Transverse colon (tissue), 3 donors: ENCODE measurements around the gene RAB3GAP2.
"Not testable (repeated sequence)": the region's sequence is repeated elsewhere in the genome, so short reads cannot be mapped to it uniquely, and the experiment has no call there.

Source experiments
- POLR2A ChIP-seq: fragments of 450-650 bp; IDR thresholded peaks from one replicate; pipeline ENCODE4 v1.6.1; 2016; ENCODE audit warnings: antibody characterized with exemption, mild to moderate bottlenecking, moderate library complexity
- TF ChIP-seq, protein P1 (sequence below), 5 experiments: fragments of 200-600 bp in 3 of 5; fragments of 450-650 bp in 2 of 5; sonication (generic) in 3 of 5; IDR thresholded peaks; 1 replicate in 2 of 5; 2 replicates in 3 of 5; pipeline ENCODE4 v1.5.1; 2016 to 2017; ENCODE audit warnings: antibody characterized with exemption in 5 of 5, inconsistent platforms in 3 of 5, mild to moderate bottlenecking in 2 of 5, moderate library complexity in 1 of 5

DNA sequence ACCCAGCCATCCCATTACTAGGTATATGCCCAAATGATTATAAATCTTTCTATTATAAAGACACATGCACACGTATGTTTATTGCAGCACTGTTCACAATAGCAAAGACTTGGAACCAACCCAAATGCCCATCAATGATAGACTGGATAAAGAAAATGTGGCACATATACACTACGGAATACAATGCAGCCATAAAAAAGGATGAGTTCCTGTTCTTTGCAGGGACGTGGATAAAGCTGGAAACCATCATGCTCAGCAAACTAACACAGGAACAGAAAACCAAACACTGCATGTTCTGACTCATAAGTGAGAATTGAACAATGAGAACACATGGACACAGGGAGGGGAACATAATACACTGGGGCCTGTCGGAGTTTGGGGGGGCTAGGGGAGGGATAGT, 37.9 kb upstream of the RAB3GAP2 start:
- TF ChIP-seq, protein P1, sequence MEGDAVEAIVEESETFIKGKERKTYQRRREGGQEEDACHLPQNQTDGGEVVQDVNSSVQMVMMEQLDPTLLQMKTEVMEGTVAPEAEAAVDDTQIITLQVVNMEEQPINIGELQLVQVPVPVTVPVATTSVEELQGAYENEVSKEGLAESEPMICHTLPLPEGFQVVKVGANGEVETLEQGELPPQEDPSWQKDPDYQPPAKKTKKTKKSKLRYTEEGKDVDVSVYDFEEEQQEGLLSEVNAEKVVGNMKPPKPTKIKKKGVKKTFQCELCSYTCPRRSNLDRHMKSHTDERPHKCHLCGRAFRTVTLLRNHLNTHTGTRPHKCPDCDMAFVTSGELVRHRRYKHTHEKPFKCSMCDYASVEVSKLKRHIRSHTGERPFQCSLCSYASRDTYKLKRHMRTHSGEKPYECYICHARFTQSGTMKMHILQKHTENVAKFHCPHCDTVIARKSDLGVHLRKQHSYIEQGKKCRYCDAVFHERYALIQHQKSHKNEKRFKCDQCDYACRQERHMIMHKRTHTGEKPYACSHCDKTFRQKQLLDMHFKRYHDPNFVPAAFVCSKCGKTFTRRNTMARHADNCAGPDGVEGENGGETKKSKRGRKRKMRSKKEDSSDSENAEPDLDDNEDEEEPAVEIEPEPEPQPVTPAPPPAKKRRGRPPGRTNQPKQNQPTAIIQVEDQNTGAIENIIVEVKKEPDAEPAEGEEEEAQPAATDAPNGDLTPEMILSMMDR (IDR thresholded peaks at IDR 0.05): not testable (repeated sequence)
- TF ChIP-seq POLR2A: not testable (repeated sequence)
